Common myeloid progenitor, CD34-positive (primary cell): Measurements from ENCODE around the gene CABCOCO1.

ENCODE experiments used
- CTCF ChIA-PET: fragments of 350-600 bp; sonication (Branson Sonifier 250); formaldehyde crosslinking; loops from one replicate; lab custom pipeline; 2021; ENCODE audit warnings: antibody characterized with exemption; lab: Charles Lee
- POLR2A ChIA-PET: fragments of 350-600 bp; sonication (Branson Sonifier 250); formaldehyde crosslinking; loops from one replicate; lab custom pipeline; 2021; ENCODE audit warnings: antibody characterized with exemption; lab: Charles Lee
- DNase-seq, 3 donors: peaks; one replicate each; pipeline versions ENCODE4 v3.0.0 to v3.0.0-alpha.2; 2013
- H3K27ac ChIP-seq, 2 experiments: 1 replicate in 1 of 2; 2 replicates in 1 of 2; pipeline ENCODE4 v1.7.0; 2013; ENCODE audit warnings: inconsistent platforms in 2 of 2, low read length in 2 of 2, mild to moderate bottlenecking in 2 of 2, low read depth in 1 of 2, moderate library complexity in 1 of 2; ENCODE audit not compliant: severe bottlenecking in 2 of 2, insufficient read depth in 1 of 2, poor library complexity in 1 of 2
- H3K27me3 ChIP-seq, 5 experiments: replicated peaks in 2 of 5; 1 replicate in 3 of 5; 2 replicates in 2 of 5; pipeline versions ENCODE4 v1.6.1 to v1.7.0; 2013; ENCODE audit warnings: low read length in 4 of 5, mild to moderate bottlenecking in 2 of 5, moderate library complexity in 2 of 5, inconsistent platforms in 1 of 5; ENCODE audit not compliant: insufficient read depth in 5 of 5, control insufficient read depth in 4 of 5
- H3K36me3 ChIP-seq, 4 experiments: 1 replicate in 2 of 4; 2 replicates in 2 of 4; pipeline versions ENCODE4 v1.6.1 to v1.7.0; 2013; ENCODE audit warnings: low read length in 3 of 4, control low read depth in 1 of 4, mild to moderate bottlenecking in 1 of 4; ENCODE audit not compliant: control insufficient read depth in 4 of 4, insufficient read depth in 4 of 4
- H3K4me1 ChIP-seq, 4 experiments: 1 replicate in 3 of 4; 2 replicates in 1 of 4; pipeline versions ENCODE4 v1.6.1 to v1.7.1; 2013; ENCODE audit warnings: low read length in 3 of 4, mild to moderate bottlenecking in 3 of 4, control low read depth in 1 of 4, inconsistent platforms in 1 of 4, moderate library complexity in 1 of 4; ENCODE audit not compliant: control insufficient read depth in 4 of 4, insufficient read depth in 4 of 4; ENCODE audit errors: control extremely low read depth in 1 of 4
- H3K4me3 ChIP-seq, 7 experiments: 1 replicate in 4 of 7; 2 replicates in 3 of 7; pipeline versions ENCODE4 v1.5.1 to v1.7.0; 2013; ENCODE audit warnings: mild to moderate bottlenecking in 7 of 7, low read length in 6 of 7, moderate library complexity in 6 of 7, inconsistent platforms in 2 of 7, low read depth in 2 of 7, control low read depth in 1 of 7; ENCODE audit not compliant: insufficient read depth in 4 of 7, control insufficient read depth in 1 of 7; ENCODE audit errors: extremely low read depth in 1 of 7
- H3K9me3 ChIP-seq, 5 experiments: 1 replicate in 4 of 5; 2 replicates in 1 of 5; pipeline versions ENCODE4 v1.6.1 to v1.7.1; 2013; ENCODE audit warnings: low read length in 4 of 5, mild to moderate bottlenecking in 2 of 5, inconsistent platforms in 1 of 5, low read depth in 1 of 5, moderate library complexity in 1 of 5; ENCODE audit not compliant: control insufficient read depth in 4 of 5, insufficient read depth in 2 of 5; ENCODE audit errors: control extremely low read depth in 1 of 5
- WGBS: methylation state at CpG from one replicate; pipeline ENCODE4 v1.1.5; 2013; ENCODE audit not compliant: insufficient coverage; 5-methylcytosine and 5-hydroxymethylcytosine counted together

The CABCOCO1 gene

GRCh38 chr10:61642150-61642571, 20.6 kb upstream of the CABCOCO1 start:
- WGBS = 100% methylated on average over 1 of the region's 2 CpGs
- Histone ChIP-seq H3K4me3 (no peak overlapping the region), H3K36me3 (no peaks in the 10 kb centered on the region), H3K4me1 (no peaks in the 10 kb centered on the region), H3K27ac (no peak overlapping the region), H3K27me3 (no peaks in the 10 kb centered on the region), H3K9me3 (no peaks in the 10 kb centered on the region)
- ChIA-PET POLR2A (no interaction called here), CTCF (no interaction called here)
- DNase-seq = no peak

- no peak for DNase-seq
Measured at GRCh38 chr10:61642676-61643075, 20.1 kb upstream of the CABCOCO1 start.

GRCh38 chr10:61643316-61643751, 19.4 kb upstream of the CABCOCO1 start:
- CTCF ChIA-PET = no interaction called here

More at GRCh38 chr10:61642676-61643075, 20.1 kb upstream of the CABCOCO1 start:
- H3K27ac ChIP-seq = no peak overlapping the region
- H3K4me3 ChIP-seq = no peak overlapping the region
- no peaks in the 10 kb centered on the region for H3K36me3 ChIP-seq
- ChIA-PET CTCF (no interaction called here), POLR2A (no interaction called here)
- H3K27me3 ChIP-seq = no peaks in the 10 kb centered on the region
- WGBS = 100% methylated on average over 2 of the region's 4 CpGs
- H3K4me1 ChIP-seq = no peaks in the 10 kb centered on the region
- H3K9me3 ChIP-seq = no peaks in the 10 kb centered on the region

GRCh38 chr10:61653699-61654098, 9.0 kb upstream of the CABCOCO1 start:
- no peaks in the 10 kb centered on the region for H3K27me3 ChIP-seq
- no peak overlapping the region for H3K27ac ChIP-seq
- DNase-seq = no peak
- CTCF ChIA-PET = interaction anchor here (0.6 to 1.1 kb wide), 2 partner anchors 10 to 55 kb away, joined by 3 read pairs; no protein-coding TSS in a partner anchor
- no peak overlapping the region for H3K4me3 ChIP-seq
- WGBS = 100% methylated on average over 1 of the region's 2 CpGs
- no peaks in the 10 kb centered on the region for H3K36me3 ChIP-seq
- no peaks in the 10 kb centered on the region for H3K4me1 ChIP-seq
- POLR2A ChIA-PET = no interaction called here
- H3K9me3 ChIP-seq = no peaks in the 10 kb centered on the region

More at GRCh38 chr10:61643316-61643751, 19.4 kb upstream of the CABCOCO1 start:
- WGBS = 91% methylated on average over 1 of the region's 1 CpG
- Histone ChIP-seq H3K4me1 (no peaks in the 10 kb centered on the region), H3K9me3 (no peaks in the 10 kb centered on the region), H3K4me3 (no peak overlapping the region), H3K36me3 (no peaks in the 10 kb centered on the region), H3K27ac (no peak overlapping the region), H3K27me3 (no peaks in the 10 kb centered on the region)
- POLR2A ChIA-PET = no interaction called here
- DNase-seq = peak in 2 of 3 donors; percentile 14 to 24

GRCh38 chr10:61655335-61655851, 7.3 kb upstream of the CABCOCO1 start:
- no peaks in the 10 kb centered on the region for H3K9me3 ChIP-seq
- DNase-seq = no peak
- CTCF ChIA-PET = no interaction called here
- POLR2A ChIA-PET = no interaction called here
- H3K4me1 ChIP-seq = no peaks in the 10 kb centered on the region
- H3K36me3 ChIP-seq = no peaks in the 10 kb centered on the region
- H3K4me3 ChIP-seq = no peak overlapping the region
- H3K27ac ChIP-seq = no peak overlapping the region
- no peaks in the 10 kb centered on the region for H3K27me3 ChIP-seq

- H3K9me3 ChIP-seq = no peaks in the 10 kb centered on the region
- CTCF ChIA-PET = interaction anchor here (1.1 kb wide), 1 partner anchor 9 kb away, joined by 3 read pairs; no protein-coding TSS in a partner anchor
- peak overlapping the region in 2 of 7 experiments; percentile 68 to 70 for H3K4me3 ChIP-seq
- peaks cover 0 to 20% (median 7%) of the 10 kb centered on the region in 5 experiments for H3K27me3 ChIP-seq
- no peaks in the 10 kb centered on the region for H3K36me3 ChIP-seq
- POLR2A ChIA-PET = no interaction called here
- H3K4me1 ChIP-seq = peaks cover 0 to 8% (median 5%) of the 10 kb centered on the region in 4 experiments
- WGBS = 94% methylated on average over 2 of the region's 3 CpGs
- no peak overlapping the region for H3K27ac ChIP-seq
- peak in 2 of 3 donors; percentile 5 to 26 for DNase-seq
Measured at GRCh38 chr10:61663466-61663865, 737 bp downstream of the CABCOCO1 start.

- H3K27me3 ChIP-seq = peaks cover 0 to 20% (median 7%) of the 10 kb centered on the region in 5 experiments
- H3K36me3 ChIP-seq = no peaks in the 10 kb centered on the region
- no peaks in the 10 kb centered on the region for H3K9me3 ChIP-seq
- H3K4me1 ChIP-seq = peaks cover 0 to 8% (median 5%) of the 10 kb centered on the region in 4 experiments
- no CpG with 5 or more reads among the region's 2 CpGs for WGBS
- POLR2A ChIA-PET = no interaction called here
- CTCF ChIA-PET = no interaction called here
- no peak overlapping the region for H3K27ac ChIP-seq
- H3K4me3 ChIP-seq = no peak overlapping the region
- DNase-seq = no peak
Measured at GRCh38 chr10:61664985-61665384, 2.3 kb downstream of the CABCOCO1 start.
